Fibroblast of upper back skin (primary cell): Measurements from ENCODE around the gene ETNK1.
"Not testable (repeated sequence)": the region's sequence is repeated elsewhere in the genome, so short reads cannot be mapped to it uniquely, and the experiment has no call there.

Source experiments
- DNase-seq: peaks from one replicate; pipeline ENCODE4 v3.0.0-alpha.2; 2013

Gene ETNK1

DNA sequence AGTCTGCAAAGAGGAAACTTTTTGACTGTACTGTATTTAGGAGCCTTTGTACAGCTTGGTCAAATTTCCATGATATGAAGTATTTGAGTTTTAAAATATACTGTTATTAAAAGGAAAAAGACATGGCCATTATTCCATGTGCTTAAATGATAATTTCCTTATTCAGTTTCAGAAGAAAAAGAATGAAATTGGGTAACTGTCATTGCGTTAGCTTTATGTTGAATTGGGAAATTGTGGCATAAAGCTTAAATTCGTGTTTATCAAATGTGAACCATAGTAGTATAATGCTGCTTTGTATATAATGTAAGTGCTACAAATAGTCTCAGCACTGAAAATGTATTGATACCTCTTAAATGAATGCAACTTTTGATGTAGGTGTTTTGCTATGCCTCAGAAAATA, 64.9 kb downstream of the ETNK1 start:
- DNase-seq, result no peak

DNA sequence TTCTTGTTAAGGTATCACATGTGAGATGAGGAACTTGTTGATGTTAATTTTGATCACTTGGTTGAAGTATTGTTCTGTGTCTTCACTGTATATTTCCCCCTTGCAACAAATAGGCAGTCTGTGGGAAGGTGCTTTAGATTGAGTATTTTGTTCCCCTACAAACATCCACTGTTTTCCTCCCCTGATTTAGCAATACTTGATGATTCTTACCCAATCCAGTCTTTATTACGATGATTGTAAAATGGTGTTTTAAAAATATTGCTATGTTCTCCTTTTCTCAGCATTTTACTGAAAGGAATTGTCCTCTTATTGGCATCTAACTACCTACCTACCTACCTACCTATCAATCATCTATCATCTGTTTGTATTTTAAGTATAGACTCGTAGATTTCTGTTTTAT, 66.3 kb downstream of the ETNK1 start:
- DNase-seq, result no peak

DNA sequence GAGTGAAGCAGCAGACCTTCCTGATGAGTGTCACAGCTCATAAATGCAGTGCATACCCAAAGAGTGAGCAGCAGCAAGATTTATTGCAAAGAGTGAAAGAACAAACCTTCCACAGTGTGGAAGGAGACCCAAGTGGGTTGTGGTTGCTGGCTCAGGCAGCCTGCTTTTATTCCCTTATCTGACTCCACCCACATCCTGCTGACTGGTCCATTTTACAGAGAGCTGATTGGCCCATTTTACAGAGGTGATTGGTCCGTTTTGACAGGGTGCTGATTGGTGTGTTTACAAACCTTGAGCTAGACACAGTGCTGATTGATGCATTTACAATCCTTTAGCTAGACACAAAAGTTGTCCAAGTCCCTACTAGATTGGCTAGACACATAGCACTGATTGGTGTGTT, 67.5 kb downstream of the ETNK1 start:
- DNase-seq, result peak; percentile 11

DNA sequence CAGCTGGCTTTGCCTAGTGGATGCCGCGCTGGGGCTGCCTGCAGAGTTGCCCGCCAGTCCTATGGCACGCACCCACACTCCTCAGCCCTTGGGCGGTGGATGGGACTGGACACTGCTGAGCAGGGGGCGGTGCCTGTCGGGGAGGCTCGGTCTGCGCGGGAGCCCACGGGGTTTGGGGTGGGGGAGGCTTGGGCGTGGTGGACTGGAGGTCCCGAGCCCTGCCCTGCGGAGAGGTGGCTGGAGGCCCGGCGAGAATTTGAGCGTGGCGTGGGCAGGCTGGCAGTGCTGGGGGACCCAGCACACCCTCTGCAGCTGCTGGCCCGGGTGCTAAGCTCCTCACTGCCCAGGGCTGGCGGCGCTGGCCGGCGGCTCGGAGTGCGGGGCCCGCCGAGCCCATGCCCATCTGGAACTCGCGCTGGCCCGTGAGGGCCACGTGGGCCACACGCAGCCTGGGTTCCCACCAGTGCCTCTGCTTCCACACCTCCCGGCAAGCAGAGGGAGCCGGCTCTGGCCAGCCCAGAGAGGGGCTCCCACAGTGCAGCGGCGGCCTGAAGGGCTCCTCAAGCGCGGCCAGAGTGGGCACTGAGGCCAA, 68.1 kb downstream of the ETNK1 start:
- no peak for DNase-seq

DNA sequence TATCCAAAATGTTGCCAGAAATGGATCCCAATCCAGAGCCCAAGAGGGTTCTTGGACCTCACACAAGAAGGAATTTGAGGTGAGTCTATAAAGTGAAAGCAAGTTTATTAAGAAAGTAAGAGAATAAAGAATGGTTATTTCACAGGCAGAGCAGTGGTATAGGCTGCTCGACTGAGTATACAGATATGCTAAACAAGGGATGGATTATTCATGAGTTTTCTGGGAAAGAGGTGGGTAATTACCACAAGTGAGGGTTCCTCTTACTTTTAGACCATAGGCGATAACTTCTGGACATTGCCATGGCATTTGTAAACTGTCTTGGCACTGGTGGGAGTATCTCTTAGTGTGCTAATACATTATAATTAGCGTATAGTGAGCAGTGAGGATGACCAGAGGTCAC, 73.6 kb downstream of the ETNK1 start:
- no peak for DNase-seq

DNA sequence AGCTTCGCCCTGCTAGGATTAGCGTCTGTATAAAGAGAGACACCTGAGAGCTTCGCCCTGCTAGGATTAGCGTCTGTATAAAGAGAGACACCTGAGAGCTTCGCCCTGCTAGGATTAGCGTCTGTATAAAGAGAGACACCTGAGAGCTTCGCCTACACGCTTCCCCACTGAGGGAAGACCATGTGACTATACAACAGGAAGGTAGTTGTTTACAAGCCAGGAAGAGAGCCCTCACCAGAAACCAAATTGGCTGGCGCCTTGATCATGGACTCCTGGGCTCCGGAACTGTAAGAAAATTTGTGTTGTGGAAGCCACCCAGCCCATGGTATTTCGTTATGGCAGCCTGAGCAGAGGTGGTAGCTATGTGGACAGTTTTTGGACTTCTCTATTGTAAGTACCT, 74.7 kb downstream of the ETNK1 start:
- not testable (repeated sequence) for DNase-seq

DNA sequence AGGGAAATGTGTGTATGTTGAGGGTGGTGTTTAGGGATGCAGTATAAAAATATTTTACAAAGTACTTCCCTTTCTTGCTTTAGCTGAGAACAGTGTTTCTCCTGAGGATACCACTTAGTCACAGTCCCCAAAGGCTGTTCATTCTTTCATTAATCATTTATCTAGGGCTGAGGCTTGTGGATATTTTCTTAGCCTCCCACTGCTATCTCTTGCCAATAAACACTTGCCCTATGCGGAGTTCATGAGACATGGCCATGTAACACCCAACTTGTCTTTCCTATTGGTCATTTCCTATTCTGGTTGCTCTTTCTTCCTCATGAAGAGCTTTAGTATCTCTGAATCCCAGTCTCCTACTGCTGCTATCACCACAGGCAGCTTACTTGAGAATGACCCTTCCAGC, 75.1 kb downstream of the ETNK1 start:
- peak; percentile 25 for DNase-seq

DNA sequence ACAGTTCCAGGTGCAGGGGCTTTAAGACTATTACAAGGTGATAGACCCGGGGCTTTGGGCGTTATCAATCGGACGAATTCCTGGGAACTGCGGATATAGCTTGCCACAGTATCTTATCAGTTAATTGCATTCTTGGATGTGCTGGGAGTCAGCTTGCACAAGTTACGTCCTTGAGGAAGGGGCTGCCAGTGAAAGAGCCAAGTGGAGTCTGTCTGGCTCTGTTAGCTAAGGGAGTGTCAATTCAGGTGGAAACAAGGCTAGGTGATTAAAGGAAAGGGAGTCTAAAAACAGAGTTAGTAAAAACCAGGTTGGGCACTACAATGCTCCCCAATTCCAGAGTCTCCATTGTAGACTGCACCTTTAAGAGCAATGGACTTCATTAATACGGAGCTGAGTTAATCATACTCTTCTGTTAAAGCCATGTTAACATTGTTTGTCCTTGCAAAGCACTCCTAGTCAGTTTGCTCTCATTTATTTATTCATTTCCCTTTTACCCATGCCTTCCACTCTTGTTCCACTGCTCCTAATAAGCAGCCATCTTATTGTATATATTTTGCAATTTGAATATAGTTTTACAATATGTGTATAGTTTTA, 76.3 kb downstream of the ETNK1 start:
- not testable (repeated sequence) for DNase-seq

DNA sequence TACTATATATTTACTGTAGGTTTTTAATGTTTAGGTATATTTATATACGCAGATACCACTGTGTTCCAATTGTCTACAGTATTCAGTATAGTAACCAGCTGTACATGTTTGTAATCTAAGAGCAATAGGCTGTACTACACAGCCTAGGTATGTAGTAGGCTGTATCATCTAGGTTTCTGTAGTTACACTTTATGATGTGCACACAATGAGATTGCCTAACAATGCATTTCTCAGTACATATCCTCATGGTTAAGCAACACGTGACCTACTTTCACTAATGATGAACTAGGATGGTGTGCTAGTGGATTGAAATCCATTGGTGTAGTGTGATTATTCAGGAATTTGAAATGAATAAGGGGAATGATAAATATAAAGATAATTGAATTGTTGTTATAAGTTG, 77.7 kb downstream of the ETNK1 start:
- DNase-seq, result no peak

DNA sequence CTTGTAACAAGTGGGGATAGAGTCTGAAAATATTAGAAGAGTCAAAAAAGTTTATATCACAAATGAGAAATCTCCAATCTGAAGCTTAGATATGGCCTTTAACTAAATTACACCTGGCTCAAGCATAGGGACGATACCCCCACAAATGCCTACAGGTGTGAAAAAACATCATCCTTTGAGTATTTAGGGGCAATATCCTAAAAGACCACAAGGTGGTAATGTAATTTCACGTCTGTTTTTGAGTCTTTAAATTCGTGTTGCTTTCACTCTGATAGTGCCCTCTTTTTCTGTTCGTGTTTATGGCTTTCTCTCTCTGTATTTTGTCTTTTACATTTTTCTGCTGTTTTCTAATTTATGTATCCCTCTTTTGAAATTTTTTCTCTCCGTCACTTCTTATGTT, 84.3 kb downstream of the ETNK1 start:
- peak; percentile 28 for DNase-seq

DNA sequence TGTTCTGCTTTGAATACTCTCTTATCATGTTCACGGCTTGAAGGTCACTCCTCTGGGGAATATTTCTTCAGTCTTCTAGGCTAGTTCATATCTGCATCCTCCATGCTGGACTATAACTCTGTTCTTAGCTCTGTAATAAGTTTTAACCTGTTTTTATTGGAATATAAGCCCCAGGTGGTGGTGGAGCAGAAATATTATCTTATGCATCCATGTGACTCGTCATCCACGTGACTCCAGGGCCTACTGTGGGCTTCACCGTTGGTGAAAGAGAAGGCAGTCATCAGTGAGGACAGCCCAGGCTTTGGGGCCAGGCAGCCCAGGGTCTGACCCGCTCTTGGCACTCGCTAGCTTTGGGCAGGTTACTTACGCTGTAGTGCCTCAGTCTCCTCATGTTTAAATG, 87.1 kb downstream of the ETNK1 start:
- DNase-seq, result no peak

DNA sequence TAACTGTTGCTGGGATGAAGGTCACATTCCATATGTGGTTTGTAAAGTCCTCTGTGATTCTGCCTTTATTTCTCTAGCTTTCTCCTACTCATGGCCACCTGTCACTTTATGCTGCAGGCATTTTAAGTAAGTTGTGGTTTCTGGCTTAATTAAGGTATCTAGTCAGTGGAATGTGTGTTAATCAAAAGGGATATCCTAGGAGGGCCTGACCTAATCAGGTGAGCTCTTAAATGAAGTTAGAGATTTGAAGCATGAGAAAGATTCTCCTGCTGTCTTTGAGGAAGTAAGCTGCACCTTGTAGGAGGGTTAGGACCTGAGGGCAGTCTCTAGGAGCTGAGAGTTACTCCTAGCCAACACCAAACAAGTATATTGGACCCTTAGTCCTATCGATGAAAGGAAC, 90.3 kb downstream of the ETNK1 start:
- DNase-seq, result no peak

DNA sequence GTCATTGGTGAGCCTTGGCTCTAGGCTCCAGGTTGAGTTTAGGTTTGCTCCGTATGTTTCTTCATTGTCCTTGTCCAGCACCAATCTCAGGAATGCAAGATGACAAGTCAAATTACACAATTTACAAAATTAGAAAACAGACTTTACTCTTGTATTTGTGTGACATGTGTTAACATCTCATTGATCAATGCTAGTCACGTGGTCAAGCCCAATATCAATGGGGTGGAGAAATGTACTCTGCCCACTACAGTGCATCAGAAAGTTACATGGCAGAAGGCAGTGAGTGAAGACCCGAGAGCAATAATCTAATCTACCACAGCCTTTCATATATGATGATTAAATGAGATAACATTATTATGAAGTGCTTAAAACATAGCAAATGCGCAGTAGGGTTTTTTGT, 94.8 kb downstream of the ETNK1 start:
- DNase-seq, result no peak

DNA sequence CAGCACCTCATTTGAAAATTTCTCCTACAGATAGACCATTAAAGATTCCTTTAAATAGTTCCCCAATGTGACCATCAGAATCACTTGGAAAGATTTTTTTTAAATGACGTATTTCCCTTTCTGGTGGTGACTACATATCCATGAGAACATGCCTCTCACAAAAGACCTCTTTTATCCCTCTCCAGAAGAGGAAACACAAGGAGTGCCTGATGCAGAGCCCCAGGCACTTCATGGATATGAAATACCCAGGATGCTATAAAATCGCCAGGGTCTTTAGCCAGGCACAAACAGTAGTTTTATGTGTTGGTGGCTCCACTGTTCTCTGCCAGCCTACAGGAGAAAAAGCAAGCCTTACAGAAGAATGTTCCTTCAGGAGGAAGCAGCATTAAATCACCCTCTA, 97.1 kb downstream of the ETNK1 start:
- no peak for DNase-seq

DNA sequence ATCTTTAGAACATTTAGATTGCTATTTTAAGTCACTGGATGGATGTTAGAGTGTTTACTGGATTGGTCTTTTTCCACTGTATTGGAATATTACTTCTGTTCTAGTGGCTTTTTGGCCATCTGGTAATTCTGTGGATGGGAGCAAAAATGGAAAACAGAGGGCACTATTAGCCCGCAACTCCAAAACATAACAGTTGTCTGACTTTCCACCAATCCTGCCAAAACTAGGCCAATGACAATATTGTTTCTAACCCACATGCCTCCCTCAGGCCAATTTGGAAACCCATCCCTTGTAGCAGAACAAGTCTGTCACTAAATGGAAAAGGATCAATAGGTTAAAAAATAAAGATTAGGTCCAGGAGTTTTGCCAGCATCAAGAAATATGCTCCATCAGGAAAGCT, 97.8 kb downstream of the ETNK1 start:
- DNase-seq, result no peak

DNA sequence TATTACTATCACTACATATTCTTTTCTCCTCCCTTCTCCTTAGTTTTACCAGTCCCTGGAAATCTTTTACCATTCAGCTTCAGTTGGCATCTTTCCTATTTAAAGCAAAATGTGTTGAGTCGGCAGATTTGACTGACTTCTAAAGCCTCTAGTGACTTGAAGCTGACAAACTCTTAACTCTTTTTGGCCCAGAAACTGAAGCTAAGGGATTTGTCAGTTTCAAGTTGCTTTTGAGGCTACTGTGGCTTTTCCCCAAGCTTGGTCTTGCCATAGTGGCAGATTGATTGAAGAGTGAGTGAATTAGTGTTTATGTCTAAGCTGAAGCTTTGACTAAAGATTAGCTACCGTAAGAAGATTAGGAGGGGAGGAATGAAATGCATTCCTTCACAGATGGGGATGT, 104.0 kb downstream of the ETNK1 start:
- DNase-seq, result no peak

DNA sequence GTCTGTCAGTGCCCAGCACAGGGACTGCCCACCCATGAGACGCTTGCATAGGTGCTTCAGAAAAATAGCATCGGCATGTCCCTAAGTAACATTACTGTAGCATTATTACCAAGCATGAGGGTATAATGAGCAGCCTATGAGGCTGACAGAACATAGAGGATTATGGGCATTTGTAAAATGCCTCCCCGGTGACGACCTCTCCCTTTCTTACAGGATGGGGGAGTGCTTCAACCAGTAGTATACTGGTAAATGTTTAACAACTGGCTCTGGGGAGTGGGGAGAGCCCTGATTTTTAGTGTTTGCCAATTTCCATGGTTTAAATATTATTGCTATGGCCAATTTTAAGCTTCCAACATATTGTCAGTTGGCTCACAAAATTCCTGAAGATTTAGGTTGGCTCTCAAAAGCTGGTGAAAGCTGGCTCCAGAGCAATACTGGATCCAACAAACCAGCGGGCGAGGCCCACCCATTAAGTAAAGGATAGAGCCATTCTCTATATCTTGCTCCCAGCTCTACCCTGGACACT, 104.5 kb downstream of the ETNK1 start:
- no peak for DNase-seq

DNA sequence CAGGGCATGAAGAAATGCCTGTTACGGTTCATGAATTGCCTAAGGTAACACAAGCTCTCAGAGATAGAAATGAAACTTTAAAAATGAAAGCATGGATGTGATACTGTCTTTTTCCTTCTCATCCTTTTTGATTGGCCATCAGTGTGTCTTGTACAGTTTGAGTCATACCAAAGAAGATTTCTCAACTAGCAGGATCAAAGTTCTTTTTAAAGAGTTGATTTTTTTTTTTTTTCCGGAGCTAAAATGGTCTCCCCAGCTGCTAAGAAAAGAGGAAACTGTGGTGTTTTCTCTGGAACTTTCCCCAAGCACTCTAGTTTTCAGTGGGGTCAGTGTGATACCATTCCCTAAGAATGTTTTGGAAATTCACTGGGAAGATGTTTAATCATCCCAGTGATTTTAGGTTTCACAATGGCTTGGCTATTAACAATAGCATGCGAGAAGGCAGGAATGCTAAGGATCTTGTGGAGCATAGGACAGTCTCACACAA, 105.0 kb downstream of the ETNK1 start:
- DNase-seq, result peak; percentile 94

DNA sequence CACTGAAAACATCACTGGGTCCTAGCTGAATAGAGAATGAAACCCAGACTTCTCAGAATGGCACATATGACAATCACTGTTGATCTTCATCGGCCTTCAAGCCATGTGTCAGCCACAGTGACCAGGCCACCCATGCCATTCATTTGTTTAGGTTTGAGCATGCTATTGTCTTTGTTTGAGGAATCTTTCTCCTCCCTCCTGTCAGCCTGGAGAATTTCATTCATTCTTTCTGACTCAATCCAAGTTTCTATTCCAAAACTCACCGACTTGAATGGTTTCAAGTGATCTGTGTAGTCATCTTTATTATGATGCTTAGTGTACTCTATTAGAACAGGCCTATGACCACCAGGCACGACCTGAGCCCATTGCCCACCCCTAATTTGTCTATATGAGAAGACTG, 106.3 kb downstream of the ETNK1 start:
- DNase-seq, result peak; percentile 17

DNA sequence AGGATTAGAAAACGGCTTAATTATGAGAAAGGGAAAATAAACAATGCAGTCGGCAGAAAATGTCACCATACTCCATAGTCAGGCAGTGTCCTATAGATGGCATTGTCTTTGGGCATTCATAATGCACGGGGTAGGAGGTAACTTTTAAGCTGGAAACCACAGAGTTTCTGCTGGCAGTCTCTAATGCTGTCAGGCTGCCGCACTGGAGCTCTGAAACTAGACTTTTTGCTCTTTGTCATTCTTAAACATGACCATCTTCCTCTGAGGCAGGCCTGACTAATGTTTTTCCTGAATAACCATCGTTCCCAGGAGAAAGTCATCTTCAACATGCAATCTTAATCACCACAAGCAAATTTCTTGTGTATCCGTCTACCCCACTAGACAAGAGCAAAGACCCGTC, 108.8 kb downstream of the ETNK1 start:
- peak; percentile 36 for DNase-seq

DNA sequence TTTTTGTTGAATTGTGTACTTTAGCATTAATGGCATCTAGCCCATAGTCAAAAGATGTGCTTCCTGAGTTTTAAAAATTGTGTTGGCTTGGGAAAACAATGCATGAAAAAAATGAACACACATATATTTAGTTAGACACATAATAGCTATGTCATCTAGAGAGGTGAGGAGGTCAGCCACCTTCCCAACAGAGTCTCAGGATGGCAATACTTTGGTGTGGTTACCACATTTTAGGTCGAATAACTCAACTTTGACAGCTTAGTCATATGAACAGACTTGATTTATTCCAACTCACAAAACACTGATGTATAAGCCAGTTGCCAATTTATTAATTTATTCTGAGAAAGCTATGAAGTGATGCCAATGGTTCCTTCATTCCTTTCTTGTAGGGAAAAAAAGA, 114.0 kb downstream of the ETNK1 start:
- DNase-seq, result peak; percentile 25
